Calu3 (cell line): ENCODE measurements around the gene DLX5. TPM values are rescaled to one million over a fixed set of nuclear protein-coding genes. Genes with fewer than 3 reads are reported as not detected.

Source experiments
- BruUV-seq: library from RNA; stranded (reverse); fragments of 400-500 nt; replicated peaks from 2 replicates; lab custom pipeline; 2021; lab: Mats Ljungman, UMichigan
- CTCF ChIA-PET: fragments of 300-600 bp; sonication (Branson Sonifier 250); formaldehyde crosslinking; loops from one replicate; lab custom pipeline; 2022; ENCODE audit warnings: antibody characterized with exemption; lab: Charles Lee
- DNase-seq: peaks from one replicate; pipeline ENCODE4 v3.0.0; 2022
- H3K27ac Mint-ChIP-seq: one replicate; pipeline ENCODE4 v1.8.0; 2022; ENCODE audit warnings: mixed read lengths; ENCODE audit not compliant: unreplicated experiment
- H3K27me3 Mint-ChIP-seq: one replicate; pipeline ENCODE4 v1.8.0; 2022; ENCODE audit warnings: mixed read lengths; ENCODE audit not compliant: unreplicated experiment
- H3K36me3 Mint-ChIP-seq: one replicate; pipeline ENCODE4 v1.8.0; 2022; ENCODE audit warnings: mild to moderate bottlenecking, moderate library complexity, mixed read lengths; ENCODE audit not compliant: insufficient read depth, unreplicated experiment
- H3K4me1 Mint-ChIP-seq: one replicate; pipeline ENCODE4 v1.8.0; 2022; ENCODE audit warnings: mild to moderate bottlenecking, low read depth, mixed read lengths; ENCODE audit not compliant: unreplicated experiment
- H3K4me3 Mint-ChIP-seq: one replicate; pipeline ENCODE4 v1.8.0; 2022; ENCODE audit warnings: mild to moderate bottlenecking, low read depth, moderate library complexity, mixed read lengths; ENCODE audit not compliant: unreplicated experiment
- H3K9me3 Mint-ChIP-seq: one replicate; pipeline ENCODE4 v1.8.0; 2022; ENCODE audit warnings: low read depth, mixed read lengths; ENCODE audit not compliant: unreplicated experiment
- intact Hi-C: fragments of 100-400 bp; cut with micrococcal nuclease; formaldehyde crosslinking; loops from one replicate; pipeline ENCODE4 v1.10.0; 2022; ENCODE audit not compliant: unreplicated experiment
- total RNA-seq: library from RNA; stranded (reverse); gene quantifications from 2 replicates; pipeline ENCODE4 v1.2.3, GENCODE V29; 2022
- TF ChIP-seq, protein P1 (sequence below): fragments of 200-600 bp; IDR thresholded peaks from one replicate; pipeline ENCODE4 v1.8.0; 2022; ENCODE audit warnings: antibody characterized with exemption; ENCODE audit not compliant: unreplicated experiment

Gene DLX5
- total RNA-seq, 1 experiment from 2014 or later, result not detected

DNA sequence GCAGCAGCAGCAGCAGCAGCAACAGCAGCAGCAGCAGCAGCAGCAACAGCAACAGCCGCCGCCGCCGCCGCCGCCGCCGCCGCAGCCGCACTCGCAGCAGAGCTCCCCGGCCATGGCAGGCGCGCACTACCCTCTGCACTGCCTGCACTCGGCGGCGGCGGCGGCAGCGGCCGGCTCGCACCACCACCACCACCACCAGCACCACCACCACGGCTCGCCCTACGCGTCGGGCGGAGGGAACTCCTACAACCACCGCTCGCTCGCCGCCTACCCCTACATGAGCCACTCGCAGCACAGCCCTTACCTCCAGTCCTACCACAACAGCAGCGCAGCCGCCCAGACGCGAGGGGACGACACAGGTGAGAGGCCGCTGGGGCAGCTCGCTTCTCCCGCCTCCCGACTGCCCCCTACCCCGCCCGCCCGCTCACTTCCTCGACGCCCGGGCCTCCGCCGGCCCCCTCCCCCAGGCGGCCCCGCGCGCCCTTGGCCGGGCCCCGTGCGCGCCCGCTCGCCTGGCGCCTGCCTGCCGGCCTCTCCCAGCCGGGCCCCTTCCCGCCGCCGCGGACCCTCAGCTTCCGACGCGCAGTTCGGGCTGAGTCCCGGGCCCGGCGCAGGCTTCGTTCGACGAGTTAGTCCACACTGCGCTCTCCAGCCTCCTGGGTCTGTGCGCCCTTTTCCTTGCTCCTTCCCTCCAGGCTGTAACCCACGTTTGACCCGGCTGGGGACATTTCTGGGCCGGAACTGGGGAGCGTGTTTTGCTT lies 18.4 kb downstream of the DLX5 start:
- Mint-ChIP-seq H3K9me3 (no peaks in the 10 kb centered on the region), H3K36me3 (peaks cover 9% of the 10 kb centered on the region), H3K4me1 (no peaks in the 10 kb centered on the region), H3K4me3 (peak overlapping the region; percentile 73), H3K27me3 (peaks cover 17% of the 10 kb centered on the region), H3K27ac (no peak overlapping the region)
- intact Hi-C loops, result no loop called here
- TF ChIP-seq, protein P1, sequence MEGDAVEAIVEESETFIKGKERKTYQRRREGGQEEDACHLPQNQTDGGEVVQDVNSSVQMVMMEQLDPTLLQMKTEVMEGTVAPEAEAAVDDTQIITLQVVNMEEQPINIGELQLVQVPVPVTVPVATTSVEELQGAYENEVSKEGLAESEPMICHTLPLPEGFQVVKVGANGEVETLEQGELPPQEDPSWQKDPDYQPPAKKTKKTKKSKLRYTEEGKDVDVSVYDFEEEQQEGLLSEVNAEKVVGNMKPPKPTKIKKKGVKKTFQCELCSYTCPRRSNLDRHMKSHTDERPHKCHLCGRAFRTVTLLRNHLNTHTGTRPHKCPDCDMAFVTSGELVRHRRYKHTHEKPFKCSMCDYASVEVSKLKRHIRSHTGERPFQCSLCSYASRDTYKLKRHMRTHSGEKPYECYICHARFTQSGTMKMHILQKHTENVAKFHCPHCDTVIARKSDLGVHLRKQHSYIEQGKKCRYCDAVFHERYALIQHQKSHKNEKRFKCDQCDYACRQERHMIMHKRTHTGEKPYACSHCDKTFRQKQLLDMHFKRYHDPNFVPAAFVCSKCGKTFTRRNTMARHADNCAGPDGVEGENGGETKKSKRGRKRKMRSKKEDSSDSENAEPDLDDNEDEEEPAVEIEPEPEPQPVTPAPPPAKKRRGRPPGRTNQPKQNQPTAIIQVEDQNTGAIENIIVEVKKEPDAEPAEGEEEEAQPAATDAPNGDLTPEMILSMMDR, result no peak
- CTCF ChIA-PET, result no interaction called here
- DNase-seq, result peak; percentile 41
- no TSS peak for BruUV-seq

DNA sequence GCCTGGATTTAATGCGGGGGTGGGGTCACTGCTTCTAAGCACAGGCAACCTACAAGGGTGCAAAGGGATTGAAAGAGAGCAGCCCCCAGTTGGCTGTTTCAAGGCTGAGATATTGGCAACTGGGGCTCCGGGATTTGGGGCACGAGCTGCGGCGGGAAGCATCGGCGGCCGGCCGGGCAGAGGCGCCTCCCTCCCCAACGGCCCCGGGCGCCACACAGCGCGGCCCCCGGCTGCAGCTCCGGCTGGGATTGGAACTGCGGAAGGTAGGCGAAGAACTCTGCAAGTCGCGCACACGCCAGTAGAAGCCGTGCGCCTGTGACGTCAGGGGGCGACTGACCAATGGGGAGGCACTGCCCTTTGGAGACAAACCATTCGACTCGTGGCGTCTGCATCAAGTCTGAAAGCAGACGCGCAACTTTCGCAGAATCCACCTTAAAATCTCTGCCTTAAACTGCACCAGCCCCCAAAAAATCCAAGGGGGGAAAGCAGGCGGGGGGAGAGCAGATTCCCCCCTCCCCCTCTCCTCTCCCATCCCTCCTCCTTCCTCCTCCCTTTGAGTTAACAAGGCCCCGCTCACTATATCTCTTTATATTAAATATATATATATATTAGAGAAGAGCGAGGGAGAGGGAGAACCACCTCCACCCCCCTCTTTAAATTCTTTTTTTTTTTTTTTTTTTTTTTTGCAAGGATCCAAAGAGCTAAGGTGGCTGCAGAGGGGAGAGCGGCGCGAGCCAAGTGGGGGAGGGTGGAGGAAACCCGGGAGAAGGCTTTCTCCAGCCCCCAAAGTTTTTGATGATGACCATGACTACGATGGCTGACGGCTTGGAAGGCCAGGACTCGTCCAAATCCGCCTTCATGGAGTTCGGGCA lies 19.2 kb downstream of the DLX5 start, which contains the start of gene DLX6:
Gene DLX6 (plus strand): TSS at position 371 of the 872 bp plus-strand sequence. CDS start 425 bp downstream, at position 796.
- Mint-ChIP-seq H3K36me3 (peaks cover 9% of the 10 kb centered on the region), H3K27me3 (peaks cover 17% of the 10 kb centered on the region), H3K27ac (peak within 1 kb of the TSS; percentile 15), H3K4me3 (peak within 1 kb of the TSS; percentile 73), H3K4me1 (no peaks in the 10 kb centered on the region), H3K9me3 (no peaks in the 10 kb centered on the region)
- CTCF ChIA-PET, result interaction anchor here (0.6 kb wide), 1 partner anchor 916 kb away, joined by 3 read pairs; no protein-coding TSS in a partner anchor
- TF ChIP-seq, protein P1, result no peak
- DNase-seq, result peak; percentile 73
- intact Hi-C loops, result no loop called here
- BruUV-seq, result no TSS peak

DNA sequence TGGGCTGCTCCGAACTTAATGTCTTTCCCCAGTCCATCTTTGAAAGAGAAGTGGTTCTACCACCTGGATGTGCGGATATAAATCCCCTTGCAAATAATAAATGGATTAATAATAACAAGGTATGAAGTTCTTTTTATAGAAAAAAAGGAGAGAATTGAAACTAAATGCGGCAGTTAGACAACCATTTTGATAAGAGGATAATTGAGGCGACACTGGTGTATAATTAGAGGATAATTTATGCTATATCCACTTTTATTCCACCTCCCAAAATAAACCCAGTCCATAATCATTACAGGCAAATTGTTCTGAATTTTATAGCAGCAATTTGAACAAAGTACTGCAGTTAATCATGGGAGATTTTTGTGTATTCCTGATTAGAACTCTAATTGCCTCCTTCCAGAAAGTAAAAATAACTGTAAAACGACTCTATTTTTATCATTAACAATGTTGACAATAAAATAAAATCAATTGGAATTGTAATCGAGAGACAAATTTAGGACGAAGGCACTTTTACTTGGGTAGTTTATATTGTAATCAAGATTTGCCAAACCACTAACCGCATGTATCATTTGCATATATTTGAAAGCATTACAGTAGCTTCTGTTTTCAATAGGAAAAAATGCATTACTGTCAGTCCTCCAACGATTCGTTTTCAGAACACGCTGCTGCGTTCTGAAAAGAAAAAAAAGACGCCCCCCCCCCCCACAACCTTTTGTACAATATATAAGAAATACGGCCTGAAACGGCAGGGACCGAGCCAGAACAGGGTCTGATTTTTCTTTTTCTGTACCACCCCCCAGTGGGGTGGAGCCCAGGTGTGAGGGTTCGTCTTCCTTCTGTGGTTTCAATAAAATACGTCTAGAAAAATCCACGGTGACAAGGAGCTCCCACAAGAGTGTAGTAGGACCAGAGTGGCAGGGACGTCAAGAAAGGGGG lies 20.1 kb downstream of the DLX5 start:
- H3K36me3 Mint-ChIP-seq, result peaks cover 9% of the 10 kb centered on the region
- no peaks in the 10 kb centered on the region for H3K4me1 Mint-ChIP-seq
- intact Hi-C loops, result no loop called here
- peak overlapping the region; percentile 73 for H3K4me3 Mint-ChIP-seq
- no TSS peak for BruUV-seq
- CTCF ChIA-PET, result interaction anchor here (0.6 kb wide), 1 partner anchor 916 kb away, joined by 3 read pairs; no protein-coding TSS in a partner anchor
- H3K27ac Mint-ChIP-seq, result peak overlapping the region; percentile 15
- H3K9me3 Mint-ChIP-seq, result no peaks in the 10 kb centered on the region
- H3K27me3 Mint-ChIP-seq, result peaks cover 9% of the 10 kb centered on the region
- TF ChIP-seq, protein P1, result no peak
- no peak for DNase-seq
